Hepatocyte (in vitro differentiated cells): Measurements from ENCODE around the gene DUSP10.

Source experiments
- EZH2 ChIP-seq: fragments of 200-600 bp; sonication (generic); IDR thresholded peaks from 2 replicates; pipeline ENCODE4 v1.6.1; 2016; ENCODE audit warnings: antibody characterized with exemption, mild to moderate bottlenecking, borderline replicate concordance
- EZH2phosphoT487 ChIP-seq: fragments of 200-600 bp; sonication (generic); IDR thresholded peaks from one replicate; pipeline ENCODE4 v1.6.1; 2018; ENCODE audit warnings: antibody characterized with exemption, mild to moderate bottlenecking, low read depth, moderate library complexity; ENCODE audit not compliant: unreplicated experiment, severe bottlenecking
- TF ChIP-seq, protein P1 (sequence below): fragments of 200-600 bp; sonication (generic); IDR thresholded peaks from 2 replicates; pipeline ENCODE4 v1.5.1; 2016; ENCODE audit warnings: antibody characterized with exemption, mild to moderate bottlenecking; ENCODE audit not compliant: poor library complexity

DNA sequence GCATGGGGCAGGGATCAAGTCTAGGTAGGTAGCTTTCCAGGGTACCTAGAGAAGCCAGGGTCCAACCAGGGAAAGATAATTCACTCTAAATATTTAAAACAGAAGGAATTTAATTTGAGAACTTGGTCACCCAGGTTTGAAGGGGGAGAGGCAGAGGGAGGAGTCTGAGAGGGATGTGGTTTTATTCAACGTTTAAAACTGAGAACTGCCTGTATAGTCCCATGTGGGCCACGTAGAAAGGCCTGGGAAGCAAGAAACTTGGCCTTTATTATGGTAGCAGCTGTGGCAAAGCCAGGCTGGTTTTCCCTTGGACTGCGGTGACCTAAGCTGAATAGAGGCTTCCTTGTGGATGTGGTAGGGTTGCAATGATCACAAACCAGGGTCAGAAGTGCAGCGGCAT, 42.0 kb upstream of the DUSP10 start:
- TF ChIP-seq, protein P1, sequence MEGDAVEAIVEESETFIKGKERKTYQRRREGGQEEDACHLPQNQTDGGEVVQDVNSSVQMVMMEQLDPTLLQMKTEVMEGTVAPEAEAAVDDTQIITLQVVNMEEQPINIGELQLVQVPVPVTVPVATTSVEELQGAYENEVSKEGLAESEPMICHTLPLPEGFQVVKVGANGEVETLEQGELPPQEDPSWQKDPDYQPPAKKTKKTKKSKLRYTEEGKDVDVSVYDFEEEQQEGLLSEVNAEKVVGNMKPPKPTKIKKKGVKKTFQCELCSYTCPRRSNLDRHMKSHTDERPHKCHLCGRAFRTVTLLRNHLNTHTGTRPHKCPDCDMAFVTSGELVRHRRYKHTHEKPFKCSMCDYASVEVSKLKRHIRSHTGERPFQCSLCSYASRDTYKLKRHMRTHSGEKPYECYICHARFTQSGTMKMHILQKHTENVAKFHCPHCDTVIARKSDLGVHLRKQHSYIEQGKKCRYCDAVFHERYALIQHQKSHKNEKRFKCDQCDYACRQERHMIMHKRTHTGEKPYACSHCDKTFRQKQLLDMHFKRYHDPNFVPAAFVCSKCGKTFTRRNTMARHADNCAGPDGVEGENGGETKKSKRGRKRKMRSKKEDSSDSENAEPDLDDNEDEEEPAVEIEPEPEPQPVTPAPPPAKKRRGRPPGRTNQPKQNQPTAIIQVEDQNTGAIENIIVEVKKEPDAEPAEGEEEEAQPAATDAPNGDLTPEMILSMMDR, result no peak
- TF ChIP-seq EZH2 (no peak), EZH2phosphoT487 (no peak)
